Liver (tissue), 3 donors: ENCODE measurements around the gene MAFG.

Source experiments
- EGR1 ChIP-seq, 2 donors: IDR thresholded peaks; 2 replicates each; pipeline ENCODE4 v1.6.1; 2016 to 2018; ENCODE audit warnings: antibody characterized with exemption in 2 of 2, low read depth in 2 of 2
- FOXA1 ChIP-seq: IDR thresholded peaks from 2 replicates; pipeline ENCODE4 v1.6.1; 2016; ENCODE audit warnings: antibody characterized with exemption
- FOXA2 ChIP-seq: IDR thresholded peaks from 2 replicates; pipeline ENCODE4 v1.6.1; 2016; ENCODE audit warnings: antibody characterized with exemption
- GABPA ChIP-seq, 2 donors: IDR thresholded peaks in 1 of 2; conservative IDR thresholded peaks in 1 of 2; 2 replicates each; pipeline ENCODE4 v1.6.1; 2016; ENCODE audit warnings: antibody characterized with exemption in 2 of 2, mild to moderate bottlenecking in 1 of 2, moderate library complexity in 1 of 2
- RAD21 ChIP-seq, 2 donors: IDR thresholded peaks; 2 replicates each; pipeline ENCODE4 v1.6.1; 2016; ENCODE audit warnings: antibody characterized with exemption in 2 of 2, mild to moderate bottlenecking in 2 of 2
- RXRA ChIP-seq, 2 donors: IDR thresholded peaks; 2 replicates each; pipeline ENCODE4 v1.6.1; 2017 to 2018; ENCODE audit warnings: antibody characterized with exemption in 2 of 2, mild to moderate bottlenecking in 1 of 2
- SP1 ChIP-seq: IDR thresholded peaks from 2 replicates; pipeline ENCODE4 v1.6.1; 2018; ENCODE audit warnings: antibody characterized with exemption, mild to moderate bottlenecking
- TAF1 ChIP-seq: conservative IDR thresholded peaks from 2 replicates; pipeline ENCODE4 v1.6.1; 2016; ENCODE audit warnings: antibody characterized with exemption, mild to moderate bottlenecking
- YY1 ChIP-seq: IDR thresholded peaks from 2 replicates; pipeline ENCODE4 v1.6.1; 2016; ENCODE audit warnings: antibody characterized with exemption, mild to moderate bottlenecking
- TF ChIP-seq, protein P1 (sequence below): fragments of 150-350 bp; IDR thresholded peaks from 2 replicates; pipeline ENCODE4 v1.5.1; 2017; ENCODE audit warnings: improper control_type of control experiment, low read depth, low read length; ENCODE audit not compliant: missing input control
- TF ChIP-seq, protein P2 (sequence below): IDR thresholded peaks from 2 replicates; pipeline ENCODE4 v1.6.1; 2016; ENCODE audit warnings: antibody characterized with exemption, mild to moderate bottlenecking
- TF ChIP-seq, protein P3 (sequence below): IDR thresholded peaks from 2 replicates; pipeline ENCODE4 v1.6.1; 2016; ENCODE audit warnings: antibody characterized with exemption
- TF ChIP-seq, protein P4 (sequence below): IDR thresholded peaks from 2 replicates; pipeline ENCODE4 v1.6.1; 2016; ENCODE audit warnings: antibody characterized with exemption
- TF ChIP-seq, protein P5 (sequence below): IDR thresholded peaks from 2 replicates; pipeline ENCODE4 v1.6.1; 2016; ENCODE audit warnings: antibody characterized with exemption
- donor health status: healthy.
- donor health status: healthy.

DNA sequence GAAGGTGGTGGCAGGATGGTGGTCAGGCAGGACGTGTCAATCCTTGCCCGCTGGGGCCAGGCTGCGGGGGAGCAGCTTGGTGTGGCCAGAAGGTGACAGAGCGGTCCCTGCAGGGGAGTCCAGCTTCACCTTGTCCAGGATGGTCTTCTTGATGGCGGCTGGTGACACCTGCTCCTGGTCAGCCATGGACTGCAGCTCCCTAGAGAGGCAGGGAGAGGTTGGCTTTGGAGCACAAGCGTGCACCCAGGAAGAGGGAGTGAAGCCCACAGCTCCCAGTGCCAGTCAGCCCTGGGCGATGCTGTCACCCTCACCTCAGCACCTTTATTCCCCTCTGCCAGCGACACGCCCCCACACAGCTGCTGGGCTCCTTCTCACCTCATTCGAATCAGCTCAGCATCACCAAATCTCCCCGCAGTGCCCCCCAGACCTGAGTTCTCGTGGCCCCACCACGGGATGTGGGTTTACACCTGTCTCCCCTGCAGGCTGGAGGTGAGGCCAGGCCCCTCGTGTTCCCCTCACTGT, 5.7 kb upstream of the MAFG start:
- TF ChIP-seq RAD21 (IDR thresholded peaks at IDR 0.05) (no peak), SP1 (no peak), TAF1 (no peak), YY1 (no peak), FOXA1 (no peak), EGR1 (IDR thresholded peaks at IDR 0.05; ENCODE audit: low read depth in 2 of 2) (no peak), GABPA (IDR thresholded peaks at IDR 0.05 in 1 of 2, conservative IDR thresholded peaks at IDR 0.05 in 1 of 2) (no peak), RXRA (IDR thresholded peaks at IDR 0.05) (no peak), FOXA2 (no peak)
- TF ChIP-seq, protein P1, sequence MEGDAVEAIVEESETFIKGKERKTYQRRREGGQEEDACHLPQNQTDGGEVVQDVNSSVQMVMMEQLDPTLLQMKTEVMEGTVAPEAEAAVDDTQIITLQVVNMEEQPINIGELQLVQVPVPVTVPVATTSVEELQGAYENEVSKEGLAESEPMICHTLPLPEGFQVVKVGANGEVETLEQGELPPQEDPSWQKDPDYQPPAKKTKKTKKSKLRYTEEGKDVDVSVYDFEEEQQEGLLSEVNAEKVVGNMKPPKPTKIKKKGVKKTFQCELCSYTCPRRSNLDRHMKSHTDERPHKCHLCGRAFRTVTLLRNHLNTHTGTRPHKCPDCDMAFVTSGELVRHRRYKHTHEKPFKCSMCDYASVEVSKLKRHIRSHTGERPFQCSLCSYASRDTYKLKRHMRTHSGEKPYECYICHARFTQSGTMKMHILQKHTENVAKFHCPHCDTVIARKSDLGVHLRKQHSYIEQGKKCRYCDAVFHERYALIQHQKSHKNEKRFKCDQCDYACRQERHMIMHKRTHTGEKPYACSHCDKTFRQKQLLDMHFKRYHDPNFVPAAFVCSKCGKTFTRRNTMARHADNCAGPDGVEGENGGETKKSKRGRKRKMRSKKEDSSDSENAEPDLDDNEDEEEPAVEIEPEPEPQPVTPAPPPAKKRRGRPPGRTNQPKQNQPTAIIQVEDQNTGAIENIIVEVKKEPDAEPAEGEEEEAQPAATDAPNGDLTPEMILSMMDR = no peak
- TF ChIP-seq, protein P2, sequence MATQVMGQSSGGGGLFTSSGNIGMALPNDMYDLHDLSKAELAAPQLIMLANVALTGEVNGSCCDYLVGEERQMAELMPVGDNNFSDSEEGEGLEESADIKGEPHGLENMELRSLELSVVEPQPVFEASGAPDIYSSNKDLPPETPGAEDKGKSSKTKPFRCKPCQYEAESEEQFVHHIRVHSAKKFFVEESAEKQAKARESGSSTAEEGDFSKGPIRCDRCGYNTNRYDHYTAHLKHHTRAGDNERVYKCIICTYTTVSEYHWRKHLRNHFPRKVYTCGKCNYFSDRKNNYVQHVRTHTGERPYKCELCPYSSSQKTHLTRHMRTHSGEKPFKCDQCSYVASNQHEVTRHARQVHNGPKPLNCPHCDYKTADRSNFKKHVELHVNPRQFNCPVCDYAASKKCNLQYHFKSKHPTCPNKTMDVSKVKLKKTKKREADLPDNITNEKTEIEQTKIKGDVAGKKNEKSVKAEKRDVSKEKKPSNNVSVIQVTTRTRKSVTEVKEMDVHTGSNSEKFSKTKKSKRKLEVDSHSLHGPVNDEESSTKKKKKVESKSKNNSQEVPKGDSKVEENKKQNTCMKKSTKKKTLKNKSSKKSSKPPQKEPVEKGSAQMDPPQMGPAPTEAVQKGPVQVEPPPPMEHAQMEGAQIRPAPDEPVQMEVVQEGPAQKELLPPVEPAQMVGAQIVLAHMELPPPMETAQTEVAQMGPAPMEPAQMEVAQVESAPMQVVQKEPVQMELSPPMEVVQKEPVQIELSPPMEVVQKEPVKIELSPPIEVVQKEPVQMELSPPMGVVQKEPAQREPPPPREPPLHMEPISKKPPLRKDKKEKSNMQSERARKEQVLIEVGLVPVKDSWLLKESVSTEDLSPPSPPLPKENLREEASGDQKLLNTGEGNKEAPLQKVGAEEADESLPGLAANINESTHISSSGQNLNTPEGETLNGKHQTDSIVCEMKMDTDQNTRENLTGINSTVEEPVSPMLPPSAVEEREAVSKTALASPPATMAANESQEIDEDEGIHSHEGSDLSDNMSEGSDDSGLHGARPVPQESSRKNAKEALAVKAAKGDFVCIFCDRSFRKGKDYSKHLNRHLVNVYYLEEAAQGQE = no peak
- TF ChIP-seq, protein P3, sequence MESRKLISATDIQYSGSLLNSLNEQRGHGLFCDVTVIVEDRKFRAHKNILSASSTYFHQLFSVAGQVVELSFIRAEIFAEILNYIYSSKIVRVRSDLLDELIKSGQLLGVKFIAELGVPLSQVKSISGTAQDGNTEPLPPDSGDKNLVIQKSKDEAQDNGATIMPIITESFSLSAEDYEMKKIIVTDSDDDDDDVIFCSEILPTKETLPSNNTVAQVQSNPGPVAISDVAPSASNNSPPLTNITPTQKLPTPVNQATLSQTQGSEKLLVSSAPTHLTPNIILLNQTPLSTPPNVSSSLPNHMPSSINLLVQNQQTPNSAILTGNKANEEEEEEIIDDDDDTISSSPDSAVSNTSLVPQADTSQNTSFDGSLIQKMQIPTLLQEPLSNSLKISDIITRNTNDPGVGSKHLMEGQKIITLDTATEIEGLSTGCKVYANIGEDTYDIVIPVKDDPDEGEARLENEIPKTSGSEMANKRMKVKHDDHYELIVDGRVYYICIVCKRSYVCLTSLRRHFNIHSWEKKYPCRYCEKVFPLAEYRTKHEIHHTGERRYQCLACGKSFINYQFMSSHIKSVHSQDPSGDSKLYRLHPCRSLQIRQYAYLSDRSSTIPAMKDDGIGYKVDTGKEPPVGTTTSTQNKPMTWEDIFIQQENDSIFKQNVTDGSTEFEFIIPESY = no peak
- TF ChIP-seq, protein P4, sequence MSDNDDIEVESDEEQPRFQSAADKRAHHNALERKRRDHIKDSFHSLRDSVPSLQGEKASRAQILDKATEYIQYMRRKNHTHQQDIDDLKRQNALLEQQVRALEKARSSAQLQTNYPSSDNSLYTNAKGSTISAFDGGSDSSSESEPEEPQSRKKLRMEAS = no peak
- TF ChIP-seq, protein P5, sequence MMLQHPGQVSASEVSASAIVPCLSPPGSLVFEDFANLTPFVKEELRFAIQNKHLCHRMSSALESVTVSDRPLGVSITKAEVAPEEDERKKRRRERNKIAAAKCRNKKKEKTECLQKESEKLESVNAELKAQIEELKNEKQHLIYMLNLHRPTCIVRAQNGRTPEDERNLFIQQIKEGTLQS = no peak
